NCI-H1105 treated with DMSO at 0.1 percent for 48 hours (cell line): Measurements from ENCODE around the gene CNDP2.

Experiments
- DNase-seq: peaks from one replicate; lab custom pipeline; 2025; lab: John Stamatoyannopoulos, UW

The CNDP2 gene

DNA sequence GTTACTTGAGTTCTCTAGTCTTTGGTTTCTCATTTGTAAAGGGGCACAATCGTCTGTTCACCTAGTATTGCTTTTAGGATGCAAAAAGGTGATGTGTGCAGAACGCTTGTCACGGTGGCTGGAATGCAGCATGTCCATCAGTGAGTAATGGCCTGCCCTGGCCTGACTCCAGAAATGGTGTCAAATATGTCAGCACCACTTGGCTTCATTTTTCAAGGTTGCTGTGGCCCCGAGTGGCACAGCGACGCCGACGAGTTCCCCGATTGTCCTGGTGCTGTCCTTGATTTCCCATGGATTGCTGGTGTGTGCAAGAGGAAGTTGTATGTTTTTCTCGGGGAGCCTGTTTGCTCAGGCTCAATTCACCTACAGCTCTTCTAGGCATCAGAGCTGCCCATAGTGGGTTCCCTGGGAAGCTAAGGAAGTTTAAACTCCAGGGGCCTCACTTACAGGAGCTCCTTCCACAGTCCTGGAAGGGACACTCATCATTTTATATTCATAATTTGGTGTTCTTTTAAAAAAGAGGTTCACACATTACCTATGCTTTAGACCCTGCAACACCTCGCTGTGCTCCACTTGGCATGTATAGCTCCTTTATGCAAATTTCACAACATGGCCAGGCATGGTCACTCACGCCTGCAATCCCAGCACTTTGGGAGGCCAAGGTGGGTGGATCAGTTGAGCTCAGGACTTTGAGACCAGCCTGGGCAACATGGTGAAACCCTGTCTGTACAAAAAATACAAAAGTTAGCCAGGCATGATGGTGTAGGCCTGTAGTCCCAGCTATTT, 75.9 kb downstream of the CNDP2 start:
- no peak for DNase-seq

DNA sequence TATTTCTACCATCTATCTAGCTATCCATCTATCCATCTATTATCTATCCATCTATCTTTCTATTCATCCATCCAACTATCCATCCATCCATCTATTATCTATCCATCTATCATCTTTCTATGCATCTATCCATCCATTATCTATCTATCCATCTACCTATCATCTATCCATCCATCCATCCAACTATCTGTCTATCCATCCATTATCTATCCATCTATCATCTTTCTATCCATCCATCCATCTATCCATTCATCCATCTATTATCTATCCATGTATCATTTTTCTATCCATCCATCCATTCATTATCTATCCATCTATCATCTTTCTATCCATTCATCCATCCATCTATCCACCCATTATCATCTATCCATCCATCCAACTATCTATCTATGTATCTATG, 76.9 kb downstream of the CNDP2 start:
- no peak for DNase-seq
